ENCODE data around the gene CSNK1A1.
"Not testable (repeated sequence)": the region's sequence is repeated elsewhere in the genome, so short reads cannot be mapped to it uniquely, and the experiment has no call there.

The CSNK1A1 gene

GRCh38 chr5:149572576-149573231 is 21.5 kb upstream of the CSNK1A1 start:
- no peak for DNase-seq (ENCODE audit: low read depth in 2 of 2)

- no peak for DNase-seq (ENCODE audit: low read depth in 2 of 2)
These were observed 20.9 kb upstream of the CSNK1A1 start for GRCh38 chr5:149572170-149572569.

GRCh38 chr5:149567226-149567625 is 16.0 kb upstream of the CSNK1A1 start:
- DNase-seq (ENCODE audit: low read depth in 2 of 2): no peak

- not testable (repeated sequence) for DNase-seq (ENCODE audit: low read depth in 2 of 2)
These were observed 13.4 kb upstream of the CSNK1A1 start for GRCh38 chr5:149564542-149565140.

DNA sequence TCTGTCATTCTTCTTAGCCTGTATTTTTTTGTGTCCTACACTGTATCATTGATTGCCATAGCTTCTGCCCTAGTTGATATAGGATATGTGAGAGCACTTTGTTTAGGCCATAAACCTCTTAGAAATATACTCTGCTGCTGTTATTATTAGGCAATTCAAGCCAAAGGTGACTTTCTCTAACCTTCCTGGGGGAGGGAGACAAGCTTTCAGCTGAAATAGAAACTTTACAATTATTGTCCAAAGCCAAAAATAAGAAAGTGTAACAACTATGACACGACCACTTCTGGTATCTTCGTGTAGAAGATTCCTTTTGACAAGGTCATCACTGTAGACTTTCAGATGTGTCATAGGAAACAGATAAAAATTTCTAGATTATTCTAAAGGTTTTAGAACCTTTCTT is 12.2 kb upstream of the CSNK1A1 start:
- DNase-seq (ENCODE audit: low read depth in 2 of 2): no peak

DNA sequence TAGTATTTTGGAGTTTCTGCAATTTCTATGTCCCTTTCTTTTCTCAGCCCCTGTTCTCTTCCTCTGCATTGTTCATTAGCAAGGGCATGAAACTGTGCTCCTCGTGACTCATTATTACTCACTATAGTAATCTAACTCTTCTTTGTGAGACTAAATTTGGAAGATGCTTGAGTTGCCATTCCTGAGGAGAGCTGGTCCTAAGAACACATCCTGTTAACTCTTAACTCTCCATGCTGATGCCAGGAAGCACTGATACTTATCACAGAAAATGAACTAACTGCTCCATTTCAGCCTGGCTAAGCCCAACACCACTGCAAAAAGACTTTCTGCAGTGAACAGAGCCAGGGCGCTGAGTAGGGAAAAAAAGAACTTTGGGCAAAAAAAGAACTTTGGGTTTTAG is 10.6 kb upstream of the CSNK1A1 start:
- no peak for DNase-seq (ENCODE audit: low read depth in 2 of 2)

DNA sequence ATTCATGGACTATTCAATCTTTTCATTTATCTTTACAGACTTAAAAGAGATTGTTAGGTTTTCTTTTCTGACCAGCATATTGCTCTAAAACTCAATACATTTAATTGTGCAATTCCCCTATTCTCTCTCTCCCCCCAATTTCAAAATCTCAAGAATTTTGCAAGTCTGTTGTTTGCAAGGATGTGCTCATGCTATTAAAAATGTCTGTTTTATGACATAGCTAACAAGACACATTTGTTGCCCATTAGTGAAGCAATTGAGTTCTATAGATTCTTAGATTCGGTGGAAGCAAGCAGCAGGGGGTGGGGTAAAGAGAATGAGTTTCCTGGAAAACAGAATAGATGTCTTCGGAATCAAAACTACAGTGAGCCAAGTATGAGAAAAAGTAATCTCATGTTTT is 8.5 kb upstream of the CSNK1A1 start:
- no peak for DNase-seq (ENCODE audit: low read depth in 2 of 2)

DNA sequence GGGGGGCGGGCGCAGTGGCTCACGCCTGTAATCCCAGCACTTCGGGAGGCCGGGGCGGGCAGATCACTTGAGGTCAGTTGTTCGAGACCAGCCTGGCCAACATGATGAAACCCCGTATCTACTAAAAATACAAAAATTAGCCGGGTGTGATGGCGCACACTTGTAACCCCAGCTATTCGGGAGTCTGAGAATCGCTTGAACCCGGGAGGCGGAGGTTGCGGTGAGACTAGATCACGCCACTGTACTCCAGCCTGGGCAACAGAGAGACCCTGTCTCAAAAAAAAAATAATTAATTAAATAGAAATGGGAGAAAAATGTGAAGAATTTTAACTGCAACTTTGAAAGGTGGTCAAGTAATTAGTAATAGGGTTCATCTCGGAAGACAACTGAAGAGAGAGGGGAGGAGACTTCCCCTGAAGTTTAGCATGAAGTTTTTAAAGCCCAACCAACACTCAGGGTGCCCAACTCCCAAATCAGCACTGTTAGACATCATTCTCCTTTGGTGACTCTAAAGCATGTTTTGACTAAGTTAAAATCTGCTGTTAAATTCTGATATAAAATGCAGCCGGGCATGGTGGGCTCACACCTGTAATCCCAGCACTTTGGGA is 1.4 kb upstream of the CSNK1A1 start:
- no peak for DNase-seq (ENCODE audit: low read depth in 2 of 2)

DNA sequence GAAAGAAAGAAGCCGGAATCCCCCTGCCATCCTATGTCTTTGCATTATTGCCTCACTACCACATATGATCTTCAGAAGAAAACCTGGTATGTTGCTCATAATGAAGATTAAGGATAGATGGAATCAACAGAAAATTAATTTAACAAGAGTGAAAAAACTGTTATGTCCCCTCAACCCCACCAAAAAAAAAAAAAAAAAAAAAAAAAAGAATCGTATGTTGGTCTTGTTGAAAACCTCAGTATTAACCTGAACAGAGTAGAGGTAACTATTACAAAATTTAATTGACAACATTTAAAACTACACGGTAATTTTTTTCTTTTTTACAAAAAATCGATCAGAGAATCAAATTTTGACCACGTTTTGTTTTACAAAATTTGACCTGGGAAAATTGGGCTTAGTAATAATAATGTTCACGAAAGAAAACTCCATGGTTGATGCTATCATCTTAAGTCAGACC is 827 bp upstream of the CSNK1A1 start:
- DNase-seq (ENCODE audit: low read depth in 2 of 2): no peak

- DNase-seq (ENCODE audit: low read depth in 2 of 2): no peak
These were observed 529 bp downstream of the CSNK1A1 start for GRCh38 chr5:149550594-149551226.

DNA sequence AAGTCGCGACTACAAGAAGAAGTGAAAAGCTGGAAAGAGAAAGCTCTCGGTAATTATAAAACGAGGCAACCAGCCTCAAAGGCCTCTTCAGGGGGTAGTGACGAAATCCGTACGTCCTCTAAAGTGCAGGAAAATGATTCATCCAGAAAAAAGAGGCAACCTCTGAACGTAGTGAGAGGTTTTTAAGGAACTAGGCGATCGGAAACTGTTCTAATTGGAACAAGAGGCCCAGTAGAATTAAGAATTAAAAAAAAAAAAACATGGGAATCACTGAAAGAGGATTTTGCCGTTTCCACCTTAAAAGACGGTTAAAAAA is 1.0 kb downstream of the CSNK1A1 start:
- DNase-seq (ENCODE audit: low read depth in 2 of 2): no peak

- DNase-seq (ENCODE audit: low read depth in 2 of 2): no peak
These were observed 1.6 kb downstream of the CSNK1A1 start for GRCh38 chr5:149549461-149550267.

- no peak for DNase-seq (ENCODE audit: low read depth in 2 of 2)
These were observed 4.3 kb downstream of the CSNK1A1 start for GRCh38 chr5:149546974-149547373.

GRCh38 chr5:149545327-149545726 is 5.9 kb downstream of the CSNK1A1 start:
- no peak for DNase-seq (ENCODE audit: low read depth in 2 of 2)

GRCh38 chr5:149544028-149544420 is 7.2 kb downstream of the CSNK1A1 start:
- no peak for DNase-seq (ENCODE audit: low read depth in 2 of 2)

DNA sequence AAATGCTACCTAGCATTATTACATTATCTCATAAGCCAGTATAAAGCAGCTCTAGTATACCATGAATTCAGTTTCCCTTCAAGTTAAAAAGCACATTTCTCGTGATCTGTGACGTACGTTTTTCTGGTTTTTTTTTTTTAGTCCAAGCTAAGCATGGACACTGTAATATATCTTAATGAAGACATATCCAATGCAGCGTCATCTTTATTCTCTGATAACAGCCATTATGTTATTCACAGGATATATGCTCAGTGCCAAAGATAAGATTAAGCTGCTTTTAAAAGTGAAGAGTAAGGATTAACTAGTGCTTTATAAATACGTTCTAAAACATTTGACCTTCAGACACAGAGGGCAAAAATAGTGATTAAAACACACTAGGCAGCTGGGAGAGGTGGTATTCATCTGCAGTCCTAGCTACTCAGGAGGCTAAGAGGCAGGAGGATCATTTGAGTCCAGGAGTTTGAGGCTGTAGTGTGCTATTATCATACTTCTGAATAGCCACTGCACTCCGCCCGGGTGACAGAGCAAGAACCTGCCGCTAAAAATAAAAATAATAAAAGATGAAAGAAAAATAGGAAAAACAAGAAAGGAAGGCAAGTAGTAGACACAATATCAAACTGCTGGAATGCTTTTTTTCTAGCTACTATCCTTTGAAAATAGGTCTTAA is 7.7 kb downstream of the CSNK1A1 start:
- DNase-seq (ENCODE audit: low read depth in 2 of 2): no peak

GRCh38 chr5:149541893-149542292 is 9.3 kb downstream of the CSNK1A1 start:
- no peak for DNase-seq (ENCODE audit: low read depth in 2 of 2)

DNA sequence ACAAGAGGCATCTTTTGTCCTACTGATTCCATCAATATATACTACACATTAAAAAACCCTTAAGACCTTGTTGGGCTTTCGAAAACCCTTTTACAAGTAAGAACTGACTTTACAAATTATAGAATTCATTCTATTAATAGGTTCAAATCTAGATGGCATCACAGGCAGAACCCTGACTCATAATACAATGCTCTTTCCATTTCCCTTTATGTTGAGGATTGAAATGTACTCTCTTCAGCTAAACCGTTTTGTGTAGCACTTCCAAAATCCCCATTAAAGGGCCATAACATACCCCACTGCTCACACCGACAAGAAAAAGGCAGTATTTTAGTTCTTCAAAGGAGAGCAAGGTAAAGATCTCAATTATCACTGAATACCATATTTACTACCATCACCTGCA is 11.2 kb downstream of the CSNK1A1 start:
- no peak for DNase-seq (ENCODE audit: low read depth in 2 of 2)

DNA sequence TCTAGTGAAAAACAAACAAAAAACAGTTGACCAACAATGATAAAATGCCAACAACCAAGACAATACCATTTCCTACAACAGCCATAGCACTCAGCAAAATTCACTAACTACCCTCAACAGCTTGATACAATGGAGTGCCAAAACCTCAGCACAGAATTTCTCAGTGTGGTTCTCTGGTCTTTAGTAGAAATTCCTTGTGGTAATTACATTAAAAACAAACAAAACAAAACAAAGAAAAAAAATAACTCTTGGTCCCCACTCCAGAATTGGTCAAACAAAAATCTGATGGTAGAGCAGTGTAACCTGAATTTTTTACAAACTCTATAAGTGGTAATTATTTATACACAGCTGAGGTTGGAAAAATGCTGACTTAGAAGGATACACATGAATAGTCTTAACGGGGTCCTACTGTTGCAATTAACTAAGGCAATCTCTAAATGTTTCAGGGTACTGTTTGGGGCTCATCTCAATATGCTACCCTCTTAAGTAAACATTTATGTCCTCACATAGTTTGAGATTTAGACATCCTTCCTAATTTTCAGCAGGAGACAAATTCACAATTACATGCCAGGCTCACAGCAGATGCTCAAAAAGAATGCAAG is 13.8 kb downstream of the CSNK1A1 start:
- DNase-seq (ENCODE audit: low read depth in 2 of 2): no peak

DNA sequence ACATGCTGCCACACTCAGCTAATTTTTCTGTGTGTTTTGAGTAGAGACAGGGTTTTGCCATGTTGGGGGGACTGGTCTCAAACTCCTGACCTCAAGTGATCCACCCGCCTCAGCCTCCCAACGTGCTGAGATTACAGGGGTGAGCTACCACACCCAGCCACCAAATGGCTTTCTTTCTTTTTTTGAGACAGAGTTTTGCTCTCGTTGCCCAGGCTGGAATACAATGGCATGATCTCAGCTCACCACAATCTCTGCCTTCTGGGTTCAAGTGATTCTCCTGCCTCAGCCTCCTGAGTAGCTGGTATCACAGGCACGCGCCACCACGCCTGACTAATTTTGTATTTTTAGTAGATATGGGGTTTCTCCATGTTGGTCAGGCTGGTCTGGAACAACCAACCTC is 15.5 kb downstream of the CSNK1A1 start:
- DNase-seq (ENCODE audit: low read depth in 2 of 2): not testable (repeated sequence)

GRCh38 chr5:149532413-149532812 is 18.8 kb downstream of the CSNK1A1 start:
- DNase-seq (ENCODE audit: low read depth in 2 of 2): no peak

Data from stimulated activated CD4-positive, alpha-beta T cell treated with anti-CD3 and anti-CD28 coated beads, Interleukin-1b, Interleukin-23, amount 100 ng/mL, for 4 hours (primary cell).